H9 (cell line): ENCODE data around the gene NPTXR. TPM values are rescaled to one million over a fixed set of nuclear protein-coding genes. Genes with fewer than 3 reads are reported as not detected.
A peak's percentile ranks its signal among the peaks of the same experiment; 100 is the strongest.

Experiments used
- DNase-seq: peaks from one replicate; pipeline ENCODE4 v3.0.0-alpha.2; 2017
- H2AFZ ChIP-seq: one replicate; pipeline ENCODE4 v1.6.1; 2013; ENCODE audit warnings: mild to moderate bottlenecking, low read length, control low read depth, moderate library complexity
- H2AK5ac ChIP-seq: 2 replicates; pipeline ENCODE4 v1.6.1; 2013; ENCODE audit warnings: low read length, control low read depth, mixed read lengths; ENCODE audit not compliant: insufficient read length
- H2BK120ac ChIP-seq: one replicate; pipeline ENCODE4 v1.6.1; 2013; ENCODE audit warnings: low read depth, mild to moderate bottlenecking, low read length, control low read depth, inconsistent platforms; ENCODE audit not compliant: poor library complexity, severe bottlenecking
- H2BK12ac ChIP-seq: 2 replicates; pipeline ENCODE4 v1.6.1; 2013; ENCODE audit warnings: low read length, control low read depth, mixed read lengths, low read depth; ENCODE audit not compliant: insufficient read length
- H2BK15ac ChIP-seq: 2 replicates; pipeline ENCODE4 v1.6.1; 2013; ENCODE audit warnings: low read depth, low read length, control low read depth
- H2BK20ac ChIP-seq: one replicate; pipeline ENCODE4 v1.6.1; 2013; ENCODE audit warnings: low read depth, mild to moderate bottlenecking, low read length, control low read depth, inconsistent platforms; ENCODE audit not compliant: poor library complexity, severe bottlenecking
- H2BK5ac ChIP-seq: 2 replicates; pipeline ENCODE4 v1.6.1; 2013; ENCODE audit warnings: low read length, control low read depth, mixed read lengths; ENCODE audit not compliant: insufficient read length
- H3K14ac ChIP-seq: 2 replicates; pipeline ENCODE4 v1.6.1; 2013; ENCODE audit warnings: low read length, control low read depth; ENCODE audit not compliant: insufficient read depth
- H3K18ac ChIP-seq: 2 replicates; pipeline ENCODE4 v1.6.1; 2013; ENCODE audit warnings: low read depth, mild to moderate bottlenecking, mixed read lengths, low read length, control low read depth; ENCODE audit not compliant: insufficient read length
- H3K23ac ChIP-seq: 2 replicates; pipeline ENCODE4 v1.6.1; 2013; ENCODE audit warnings: low read length, control low read depth, mixed read lengths, low read depth; ENCODE audit not compliant: insufficient read length
- H3K23me2 ChIP-seq: 2 replicates; pipeline ENCODE4 v1.6.1; 2013; ENCODE audit warnings: low read depth, mild to moderate bottlenecking, mixed read lengths, low read length, control low read depth; ENCODE audit not compliant: insufficient read length, poor library complexity, severe bottlenecking
- H3K27ac ChIP-seq: 2 replicates; pipeline ENCODE4 v1.5.1; 2013; ENCODE audit warnings: low read length, control low read depth, mixed read lengths, low read depth; ENCODE audit not compliant: insufficient read length
- H3K27me3 ChIP-seq: 2 replicates; pipeline ENCODE4 v1.6.1; 2013; ENCODE audit warnings: low read length, control low read depth, inconsistent platforms; ENCODE audit not compliant: insufficient read depth
- H3K4ac ChIP-seq: 2 replicates; pipeline ENCODE4 v1.6.1; 2013; ENCODE audit warnings: low read depth, mild to moderate bottlenecking, control low read depth, inconsistent platforms, low read length, moderate library complexity
- H3K4me1 ChIP-seq: 2 replicates; pipeline ENCODE4 v1.6.1; 2013; ENCODE audit warnings: low read length, control low read depth, inconsistent platforms; ENCODE audit not compliant: insufficient read depth
- H3K4me2 ChIP-seq: 2 replicates; pipeline ENCODE4 v1.6.1; 2013; ENCODE audit warnings: low read length, control low read depth, mixed read lengths; ENCODE audit not compliant: insufficient read length, insufficient read depth
- H3K56ac ChIP-seq: 2 replicates; pipeline ENCODE4 v1.6.1; 2013; ENCODE audit warnings: low read depth, mild to moderate bottlenecking, mixed read lengths, low read length, control low read depth; ENCODE audit not compliant: insufficient read length
- H3K79me1 ChIP-seq: 2 replicates; pipeline ENCODE4 v1.6.1; 2013; ENCODE audit warnings: low read depth, mild to moderate bottlenecking, moderate library complexity, low read length, control low read depth, inconsistent platforms; ENCODE audit not compliant: insufficient read depth, poor library complexity, severe bottlenecking
- H3K79me2 ChIP-seq: 2 replicates; pipeline ENCODE4 v1.6.1; 2013; ENCODE audit warnings: low read length, control low read depth, inconsistent platforms; ENCODE audit not compliant: insufficient read depth
- H3K9ac ChIP-seq: 2 replicates; pipeline ENCODE4 v1.6.1; 2013; ENCODE audit warnings: low read length, control low read depth, mixed read lengths; ENCODE audit not compliant: insufficient read length; ENCODE audit errors: extremely low read depth
- H3K9me3 ChIP-seq: one replicate; pipeline ENCODE4 v1.6.1; 2013; ENCODE audit warnings: low read depth, low read length, inconsistent platforms; ENCODE audit not compliant: control insufficient read depth
- H3T11ph ChIP-seq: one replicate; pipeline ENCODE4 v1.6.1; 2013; ENCODE audit warnings: mild to moderate bottlenecking, low read length, control low read depth, inconsistent platforms
- H4K20me1 ChIP-seq: one replicate; pipeline ENCODE4 v1.6.1; 2013; ENCODE audit not compliant: control insufficient read depth, insufficient read length, insufficient read depth
- H4K5ac ChIP-seq: 2 replicates; pipeline ENCODE4 v1.6.1; 2013; ENCODE audit warnings: low read depth, mild to moderate bottlenecking, mixed read lengths, low read length, control low read depth; ENCODE audit not compliant: insufficient read length
- H4K8ac ChIP-seq: replicated peaks from 2 replicates; pipeline ENCODE4 v1.6.1; 2013; ENCODE audit warnings: low read length, control low read depth, mixed read lengths, low read depth; ENCODE audit not compliant: insufficient read length
- H4K91ac ChIP-seq: 2 replicates; pipeline ENCODE4 v1.6.1; 2013; ENCODE audit warnings: low read depth, mild to moderate bottlenecking, moderate library complexity, mixed read lengths, low read length, control low read depth; ENCODE audit not compliant: insufficient read length
- H3K27ac Mint-ChIP-seq, 3 experiments: 2 replicates in 2 of 3; 3 replicates in 1 of 3; pipeline ENCODE4 v1.8.0; 2020 to 2021; ENCODE audit warnings: mixed read lengths in 3 of 3, mild to moderate bottlenecking in 1 of 3, moderate library complexity in 1 of 3
- H3K27me3 Mint-ChIP-seq: 2 replicates; pipeline ENCODE4 v1.8.0; 2021; ENCODE audit warnings: low read depth, mild to moderate bottlenecking, moderate library complexity, mixed read lengths
- H3K36me3 Mint-ChIP-seq, 3 experiments: 2 replicates in 2 of 3; 3 replicates in 1 of 3; pipeline ENCODE4 v1.8.0; 2020 to 2021; ENCODE audit warnings: low read depth in 3 of 3, mixed read lengths in 3 of 3; ENCODE audit not compliant: insufficient read depth in 1 of 3
- H3K4me1 Mint-ChIP-seq, 2 experiments: 2 replicates each; pipeline ENCODE4 v1.8.0; 2020; ENCODE audit warnings: mixed read lengths in 2 of 2
- H3K4me3 Mint-ChIP-seq, 2 experiments: 2 replicates in 1 of 2; 3 replicates in 1 of 2; pipeline ENCODE4 v1.8.0; 2020 to 2021; ENCODE audit warnings: mild to moderate bottlenecking in 2 of 2, mixed read lengths in 2 of 2, moderate library complexity in 1 of 2
- H3K9me3 Mint-ChIP-seq, 2 experiments: 2 replicates in 1 of 2; 3 replicates in 1 of 2; pipeline ENCODE4 v1.8.0; 2020; ENCODE audit warnings: mild to moderate bottlenecking in 2 of 2, mixed read lengths in 2 of 2, moderate library complexity in 1 of 2
- CTCF ChIP-seq: fragments of 200-600 bp; sonication (generic); conservative IDR thresholded peaks from 3 replicates; pipeline ENCODE4 v1.8.0; 2021; ENCODE audit warnings: antibody characterized with exemption, mild to moderate bottlenecking
- WGBS: extraction: QIAGEN DNeasy Blood & Tissue Kit; methylation state at CpG from one replicate; pipeline ENCODE4 v1.1.7; 2013; ENCODE audit warnings: missing lambda C conversion rate, low lambda C conversion rate, mixed read lengths; ENCODE audit not compliant: insufficient read length; ENCODE audit errors: extremely low coverage; 5-methylcytosine and 5-hydroxymethylcytosine counted together
- total RNA-seq: library from RNA; stranded (reverse); gene quantifications from 2 replicates; pipeline ENCODE4 v1.2.1, GENCODE V29; 2021

The NPTXR gene
- total RNA-seq, 1 experiment from 2014 or later = 8.1 TPM

GRCh38 chr22:38861927-38862326 is 18.1 kb upstream of the NPTXR start:
- Histone ChIP-seq H4K20me1 (no peaks in the 10 kb centered on the region), H3K79me2 (no peaks in the 10 kb centered on the region), H4K91ac (no peak overlapping the region), H3K23ac (no peak overlapping the region), H4K8ac (no peak overlapping the region), H3K4me2 (no peak overlapping the region), H3K79me1 (no peaks in the 10 kb centered on the region), H3K27me3 (no peaks in the 10 kb centered on the region), H3K4me1 (no peaks in the 10 kb centered on the region; the same call in 1 of the 2 replicates), H3K18ac (no peak overlapping the region), H3K14ac (peak overlapping the region; percentile 46; the same call in 1 of the 2 replicates), H2BK20ac (no peak overlapping the region), H3K9ac (no peak overlapping the region), H2BK5ac (no peak overlapping the region), H3K56ac (no peak overlapping the region), H3K23me2 (no peaks in the 10 kb centered on the region), H3K27ac (no peak overlapping the region), H3K9me3 (no peaks in the 10 kb centered on the region), H2BK120ac (no peak overlapping the region), H3T11ph (no peak overlapping the region), H2AK5ac (no peak overlapping the region), H2BK15ac (no peak overlapping the region), H2BK12ac (no peak overlapping the region), H2AFZ (no peak overlapping the region), H4K5ac (no peak overlapping the region), H3K4ac (no peak overlapping the region)
- peak; percentile 25 for DNase-seq
- H3K27me3 Mint-ChIP-seq = peaks cover 3% of the 10 kb centered on the region
- no peak overlapping the region for H3K4me3 Mint-ChIP-seq
- no peak overlapping the region for H3K27ac Mint-ChIP-seq
- TF ChIP-seq CTCF = peak; percentile 22; the same call in 2 of the 3 replicates
- peaks cover 30 to 49% of the 10 kb centered on the region in 2 experiments for H3K4me1 Mint-ChIP-seq
- peaks cover 2 to 10% (median 8%) of the 10 kb centered on the region in 3 experiments; a peak in 5 of 7 replicates for H3K36me3 Mint-ChIP-seq
- WGBS = no CpG with 5 or more reads among the region's 12 CpGs
- H3K9me3 Mint-ChIP-seq = no peaks in the 10 kb centered on the region
